Measurements from ENCODE around the gene RALBP1.
"Not testable (repeated sequence)": the region's sequence is repeated elsewhere in the genome, so short reads cannot be mapped to it uniquely, and the experiment has no call there.

RALBP1 gene

DNA sequence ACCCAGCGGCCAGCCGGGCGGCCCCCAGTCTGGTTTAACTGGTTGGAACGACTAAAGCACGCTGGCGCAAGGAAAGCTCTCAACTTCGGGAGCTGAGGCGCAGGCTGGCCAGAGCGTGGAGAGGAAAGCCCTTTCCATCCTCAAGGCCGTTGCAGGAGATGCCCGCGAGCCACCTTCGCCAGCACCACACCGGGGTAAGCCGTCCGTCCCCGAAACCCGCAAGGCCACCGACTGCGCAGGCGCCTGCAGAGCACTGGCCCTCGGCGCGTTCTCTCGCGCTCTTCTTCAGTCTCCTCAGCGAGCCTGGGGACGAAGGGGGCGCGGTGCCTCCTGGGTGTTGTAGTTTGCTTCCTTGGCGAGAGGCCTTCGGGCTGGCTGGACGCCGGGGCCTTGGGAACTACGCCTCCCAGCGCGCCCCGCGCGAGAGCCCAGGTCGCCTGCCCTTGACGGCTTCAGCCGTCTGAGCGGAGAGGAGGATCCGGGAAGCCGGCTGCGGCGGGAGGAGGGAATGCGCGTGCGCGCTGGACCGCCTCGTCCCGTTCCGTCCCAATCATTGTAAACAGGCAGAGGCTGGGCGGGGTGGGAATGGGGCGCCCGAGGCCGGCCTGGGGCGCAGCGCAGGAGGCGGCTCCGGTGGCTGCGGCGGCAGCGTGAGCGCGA lies at the start of gene RALBP1:
TSS of gene RALBP1 (plus strand) at position 531 of the 660 bp plus-strand sequence. CDS start 37,533 bp downstream, outside the sequence.
- peak within 1 kb of the TSS; percentile 65 for H3K4me3 ChIP-seq
- H3K4me1 ChIP-seq = peaks cover 5% of the 10 kb centered on the region
- in situ Hi-C loops (cut with MboI; ENCODE audit: low sequenced_read_pairs) = loop anchor here (10.0 kb wide), 1 partner anchor 140 kb away; the partner anchor contains the start of gene TWSG1
- DNase-seq (ENCODE audit: low spot score in 2 of 2) = peak; percentile 98 to 99
- peaks cover 12% of the 10 kb centered on the region for H3K36me3 ChIP-seq (replicated peaks)
- no peaks in the 10 kb centered on the region for H3K27me3 ChIP-seq (ENCODE audit: low read depth)
- H3K9me3 ChIP-seq = no peaks in the 10 kb centered on the region

DNA sequence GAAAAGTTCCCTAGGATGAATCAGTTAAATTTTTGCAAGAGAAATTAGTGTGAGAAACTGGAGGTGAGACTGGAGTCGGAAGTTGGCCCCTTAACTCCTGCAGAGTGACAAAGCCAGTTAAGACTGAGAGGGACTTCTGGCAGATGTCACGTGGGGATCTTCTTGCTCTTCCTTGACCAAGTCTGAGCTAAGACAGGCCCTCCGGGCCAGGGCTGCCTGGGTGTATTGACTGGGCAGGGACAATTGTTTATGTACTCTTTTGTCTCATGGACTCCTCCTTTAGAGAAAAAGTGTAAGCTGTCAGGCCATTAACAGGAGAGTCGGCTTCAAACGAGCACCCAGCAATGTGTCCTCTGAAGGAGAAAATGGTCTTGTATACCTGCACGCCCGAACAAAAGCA lies 48.6 kb upstream of the RALBP1 start:
- no peaks in the 10 kb centered on the region for H3K4me1 ChIP-seq
- in situ Hi-C loops (cut with MboI; ENCODE audit: low sequenced_read_pairs) = no loop called here
- DNase-seq (ENCODE audit: low spot score in 2 of 2) = no peak
- H3K36me3 ChIP-seq (replicated peaks) = no peaks in the 10 kb centered on the region
- no peak overlapping the region for H3K4me3 ChIP-seq
- no peaks in the 10 kb centered on the region for H3K27me3 ChIP-seq (ENCODE audit: low read depth)
- no peaks in the 10 kb centered on the region for H3K9me3 ChIP-seq

DNA sequence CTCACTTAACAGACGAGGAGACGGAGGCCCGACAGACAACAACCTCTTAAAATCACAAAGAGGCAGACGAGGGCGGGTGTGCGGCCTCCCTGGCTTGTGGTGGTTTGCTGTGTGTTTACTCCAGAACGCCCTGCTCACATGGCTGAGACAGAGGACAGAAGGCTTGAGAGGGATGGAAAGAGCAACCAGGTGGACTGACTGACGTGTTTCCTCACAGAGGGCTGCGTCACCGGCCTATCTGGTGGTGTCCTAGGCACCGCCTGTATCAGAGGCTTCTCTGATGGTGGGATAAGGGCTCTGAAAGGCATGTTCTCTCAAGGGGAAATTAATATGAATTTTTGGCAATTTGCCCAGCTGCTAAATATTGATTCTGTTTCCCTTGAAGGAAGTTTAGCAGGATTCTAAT lies 47.0 kb upstream of the RALBP1 start:
- no peaks in the 10 kb centered on the region for H3K36me3 ChIP-seq (replicated peaks)
- no peaks in the 10 kb centered on the region for H3K4me1 ChIP-seq
- DNase-seq (ENCODE audit: low spot score in 2 of 2) = no peak
- H3K9me3 ChIP-seq = no peaks in the 10 kb centered on the region
- no peak overlapping the region for H3K4me3 ChIP-seq
- in situ Hi-C loops (cut with MboI; ENCODE audit: low sequenced_read_pairs) = no loop called here
- H3K27me3 ChIP-seq (ENCODE audit: low read depth) = no peaks in the 10 kb centered on the region

DNA sequence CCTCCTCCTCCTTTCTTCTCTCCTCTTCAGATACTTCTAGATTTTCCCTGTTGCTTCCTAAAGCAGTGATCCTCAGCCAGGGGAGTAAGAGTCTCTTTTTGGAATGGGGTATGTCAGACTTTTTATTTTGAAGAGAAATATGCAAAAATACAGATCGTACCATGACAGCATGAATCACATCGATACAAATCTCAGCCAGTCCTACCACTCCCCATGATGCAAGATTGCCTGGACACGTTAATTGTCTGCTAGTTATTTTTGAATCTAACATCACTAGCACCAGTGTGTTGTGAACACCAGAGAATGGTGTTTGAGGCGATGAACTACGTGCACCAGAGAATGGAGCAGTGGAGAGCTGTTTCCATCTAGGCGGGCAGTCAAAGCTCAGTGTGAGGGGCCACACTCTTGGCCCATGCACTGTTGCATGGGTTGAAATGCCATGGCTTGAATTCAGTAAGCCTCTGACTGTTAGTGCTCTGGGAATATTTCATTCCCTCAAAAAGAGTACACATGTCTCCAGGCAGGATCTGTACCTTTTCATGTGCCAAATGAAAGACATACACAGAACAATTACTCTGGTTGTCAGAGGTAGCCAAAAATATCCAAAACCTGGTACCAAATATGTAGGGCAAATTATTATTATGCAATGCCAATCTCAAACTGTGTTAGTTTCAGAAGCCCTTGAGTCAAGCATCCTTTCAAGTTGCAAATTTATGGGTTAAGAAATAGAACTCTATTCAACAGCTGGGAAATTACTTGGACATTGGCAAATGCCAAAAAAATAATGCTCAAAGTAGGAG lies 46.3 kb upstream of the RALBP1 start:
- no peaks in the 10 kb centered on the region for H3K9me3 ChIP-seq
- H3K36me3 ChIP-seq (replicated peaks) = no peaks in the 10 kb centered on the region
- peaks cover 5% of the 10 kb centered on the region for H3K4me1 ChIP-seq
- in situ Hi-C loops (cut with MboI; ENCODE audit: low sequenced_read_pairs) = no loop called here
- H3K4me3 ChIP-seq = no peak overlapping the region
- no peak for DNase-seq (ENCODE audit: low spot score in 2 of 2)
- no peaks in the 10 kb centered on the region for H3K27me3 ChIP-seq (ENCODE audit: low read depth)

DNA sequence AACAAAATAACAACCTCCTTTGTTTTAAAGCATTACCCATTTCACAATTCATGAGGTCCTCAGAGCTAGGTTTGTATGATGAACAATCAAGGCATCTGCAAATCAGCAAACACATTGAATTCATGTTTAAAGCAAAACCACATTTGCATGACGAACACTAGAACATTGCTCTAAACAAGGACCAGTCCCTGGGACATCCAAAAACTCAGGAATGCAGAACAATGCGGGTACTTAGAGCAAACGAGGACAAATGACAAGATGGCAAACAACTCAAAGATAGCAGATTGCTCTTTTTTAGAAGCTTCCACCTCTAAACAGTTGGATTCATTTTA lies 45.7 kb upstream of the RALBP1 start:
- no peaks in the 10 kb centered on the region for H3K9me3 ChIP-seq
- in situ Hi-C loops (cut with MboI; ENCODE audit: low sequenced_read_pairs) = no loop called here
- no peak for DNase-seq (ENCODE audit: low spot score in 2 of 2)

DNA sequence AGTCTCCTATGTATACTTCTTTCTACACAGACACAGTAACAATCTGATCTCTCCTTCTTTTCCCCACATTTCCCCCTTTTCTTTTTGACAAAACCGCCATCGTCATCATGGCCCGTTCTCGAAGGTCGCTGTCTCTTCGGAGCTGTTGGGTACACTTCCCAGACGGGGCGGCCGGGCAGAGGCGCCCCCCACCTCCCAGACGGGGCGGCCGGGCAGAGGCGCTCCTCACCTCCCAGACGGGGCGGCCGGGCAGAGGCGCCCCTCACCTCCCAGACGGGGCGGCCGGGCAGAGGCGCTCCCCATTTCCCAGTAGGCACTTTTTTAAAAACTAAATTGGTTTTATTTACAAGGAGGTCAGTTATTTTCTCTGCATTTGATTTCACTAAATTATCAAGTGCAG lies 45.0 kb upstream of the RALBP1 start:
- DNase-seq (ENCODE audit: low spot score in 2 of 2); H3K36me3 ChIP-seq (replicated peaks); in situ Hi-C loops (cut with MboI; ENCODE audit: low sequenced_read_pairs); H3K9me3 ChIP-seq; H3K4me3 ChIP-seq; H3K27me3 ChIP-seq (ENCODE audit: low read depth): not testable (repeated sequence)
- peaks cover 10% of the 10 kb centered on the region for H3K4me1 ChIP-seq

More for the DNA sequence above, 45.7 kb upstream of the RALBP1 start:
- Histone ChIP-seq H3K4me3 (no peak overlapping the region), H3K36me3 (replicated peaks) (no peaks in the 10 kb centered on the region), H3K4me1 (peaks cover 10% of the 10 kb centered on the region), H3K27me3 (ENCODE audit: low read depth) (no peaks in the 10 kb centered on the region)

DNA sequence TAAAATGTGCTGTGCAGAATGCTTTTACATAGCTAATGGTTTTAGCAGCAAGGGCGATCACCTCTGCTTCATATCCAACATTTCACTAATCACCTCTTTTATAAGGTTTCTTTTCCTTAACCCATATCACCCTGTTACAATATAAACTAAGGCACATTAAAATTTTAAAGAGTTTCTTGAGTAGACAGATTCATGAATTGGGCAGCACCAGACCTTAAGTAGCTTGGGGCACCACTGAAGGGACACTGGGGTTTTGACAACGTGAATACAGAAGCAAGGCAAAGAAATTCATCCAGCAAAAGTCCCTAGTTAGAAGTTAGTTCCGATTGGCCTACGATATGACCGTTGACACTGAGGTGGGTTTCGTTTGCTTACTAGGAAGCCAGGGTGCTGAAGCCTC lies 44.0 kb upstream of the RALBP1 start:
- H3K4me3 ChIP-seq = no peak overlapping the region
- in situ Hi-C loops (cut with MboI; ENCODE audit: low sequenced_read_pairs) = no loop called here
- no peaks in the 10 kb centered on the region for H3K9me3 ChIP-seq
- no peaks in the 10 kb centered on the region for H3K36me3 ChIP-seq (replicated peaks)
- H3K27me3 ChIP-seq (ENCODE audit: low read depth) = no peaks in the 10 kb centered on the region
- H3K4me1 ChIP-seq = peaks cover 10% of the 10 kb centered on the region
- no peak for DNase-seq (ENCODE audit: low spot score in 2 of 2)

DNA sequence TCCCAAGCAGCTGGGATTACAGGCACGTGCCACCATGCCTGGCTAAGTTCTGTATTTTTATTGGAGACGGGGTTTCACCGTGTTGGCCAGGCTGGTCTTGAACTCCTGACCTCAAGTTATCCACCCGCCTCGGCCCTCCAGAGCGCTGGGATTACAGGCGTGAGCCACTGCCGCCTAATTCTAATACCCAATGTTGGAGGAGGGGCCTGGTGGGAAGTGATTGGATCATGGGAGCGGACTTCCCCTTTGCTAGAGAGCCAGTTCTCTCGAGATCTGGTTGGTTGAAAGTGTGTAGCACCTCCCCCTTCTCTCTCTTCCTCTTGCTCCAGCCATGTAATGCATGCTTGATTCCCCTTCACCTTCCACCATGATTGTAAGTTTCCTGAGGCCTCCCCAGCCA lies 42.2 kb upstream of the RALBP1 start:
- H3K27me3 ChIP-seq (ENCODE audit: low read depth); H3K36me3 ChIP-seq (replicated peaks); H3K9me3 ChIP-seq; H3K4me3 ChIP-seq; in situ Hi-C loops (cut with MboI; ENCODE audit: low sequenced_read_pairs): not testable (repeated sequence)
- H3K4me1 ChIP-seq = peaks cover 10% of the 10 kb centered on the region
- DNase-seq (ENCODE audit: low spot score in 2 of 2) = peak in 1 of 2 experiments; percentile 28

DNA sequence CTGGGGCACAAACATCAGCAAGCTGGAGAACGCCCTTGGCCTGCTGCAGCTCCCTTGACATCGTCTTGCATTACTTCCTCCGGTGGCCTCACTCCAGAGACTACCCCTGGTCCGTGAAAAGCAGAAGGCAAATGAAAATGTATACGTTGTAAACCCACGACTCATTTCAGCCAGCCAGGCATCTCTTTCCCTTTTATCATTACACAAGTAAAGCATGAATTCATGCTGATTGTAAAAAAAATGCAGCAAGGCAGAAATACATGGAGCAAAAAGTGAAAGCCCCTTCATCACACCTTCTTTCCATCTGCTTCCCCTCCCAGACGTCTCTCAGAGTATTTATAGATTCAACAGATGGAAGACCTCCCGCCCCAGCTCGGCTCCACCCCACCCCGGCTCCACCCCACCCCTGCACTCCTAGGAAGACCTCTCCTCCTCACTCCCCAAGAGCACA lies 41.6 kb upstream of the RALBP1 start:
- no peaks in the 10 kb centered on the region for H3K27me3 ChIP-seq (ENCODE audit: low read depth)

DNA sequence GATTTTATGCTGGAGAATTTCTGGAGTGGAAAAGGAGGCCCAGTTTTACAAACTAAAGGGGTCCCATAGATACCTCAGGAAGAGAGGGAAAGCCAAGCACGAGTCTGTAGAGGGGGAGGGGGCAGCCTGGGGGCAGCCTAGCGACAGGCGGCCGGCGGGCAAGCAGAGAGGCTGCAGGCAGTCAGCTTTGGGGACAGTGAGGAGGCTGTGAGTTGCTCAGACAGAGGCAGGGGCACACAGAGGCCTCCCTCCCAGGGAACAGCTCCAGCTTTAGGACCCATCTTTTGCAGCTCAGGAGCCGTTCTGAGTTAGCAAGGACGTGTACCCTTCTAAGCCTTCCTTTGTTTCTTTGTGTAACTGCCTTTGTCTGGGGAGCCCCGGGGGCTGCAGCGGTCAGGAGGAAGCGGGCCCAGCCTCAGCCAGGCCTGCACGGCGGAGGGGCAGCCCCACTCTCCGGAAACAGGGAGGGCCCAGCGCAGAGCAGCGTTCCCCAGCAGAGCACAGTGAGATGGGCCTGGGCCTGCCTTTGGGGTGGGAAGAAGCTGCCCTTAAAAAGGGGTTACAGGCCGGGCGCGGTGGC lies 41.1 kb upstream of the RALBP1 start:
- Histone ChIP-seq H3K9me3 (no peaks in the 10 kb centered on the region), H3K27me3 (ENCODE audit: low read depth) (no peaks in the 10 kb centered on the region), H3K4me3 (no peak overlapping the region), H3K4me1 (peaks cover 10% of the 10 kb centered on the region), H3K36me3 (replicated peaks) (no peaks in the 10 kb centered on the region)
- DNase-seq (ENCODE audit: low spot score in 2 of 2) = peak; percentile 50 to 73
- in situ Hi-C loops (cut with MboI; ENCODE audit: low sequenced_read_pairs) = no loop called here

More for the DNA sequence above, 41.6 kb upstream of the RALBP1 start:
- DNase-seq (ENCODE audit: low spot score in 2 of 2) = peak; percentile 14 to 58
- Histone ChIP-seq H3K36me3 (replicated peaks) (no peaks in the 10 kb centered on the region), H3K9me3 (no peaks in the 10 kb centered on the region), H3K4me3 (no peak overlapping the region), H3K4me1 (peaks cover 10% of the 10 kb centered on the region)
- in situ Hi-C loops (cut with MboI; ENCODE audit: low sequenced_read_pairs) = no loop called here

DNA sequence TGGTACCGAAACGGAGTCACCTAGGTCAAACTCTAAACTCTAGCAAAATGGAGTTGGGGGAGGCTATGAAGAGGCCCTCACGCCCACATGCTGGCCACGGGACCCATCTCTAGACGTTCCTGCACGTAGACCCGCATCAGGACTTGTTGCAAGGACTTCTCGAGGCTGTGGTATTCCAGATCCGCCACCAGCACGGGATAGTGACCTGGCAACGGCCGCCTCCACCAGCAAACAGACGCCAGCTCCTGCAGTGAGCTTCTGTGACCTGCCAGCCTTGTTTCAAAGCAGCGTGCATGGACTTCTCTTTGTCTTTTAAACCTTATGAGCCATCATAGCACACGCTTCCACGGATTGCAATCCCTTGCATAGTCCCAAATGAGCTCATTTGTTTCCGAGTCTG lies 40.3 kb upstream of the RALBP1 start:
- DNase-seq (ENCODE audit: low spot score in 2 of 2) = no peak
- Histone ChIP-seq H3K27me3 (ENCODE audit: low read depth) (no peaks in the 10 kb centered on the region), H3K9me3 (no peaks in the 10 kb centered on the region), H3K4me1 (peaks cover 10% of the 10 kb centered on the region), H3K36me3 (replicated peaks) (no peaks in the 10 kb centered on the region), H3K4me3 (no peak overlapping the region)
- in situ Hi-C loops (cut with MboI; ENCODE audit: low sequenced_read_pairs) = no loop called here

DNA sequence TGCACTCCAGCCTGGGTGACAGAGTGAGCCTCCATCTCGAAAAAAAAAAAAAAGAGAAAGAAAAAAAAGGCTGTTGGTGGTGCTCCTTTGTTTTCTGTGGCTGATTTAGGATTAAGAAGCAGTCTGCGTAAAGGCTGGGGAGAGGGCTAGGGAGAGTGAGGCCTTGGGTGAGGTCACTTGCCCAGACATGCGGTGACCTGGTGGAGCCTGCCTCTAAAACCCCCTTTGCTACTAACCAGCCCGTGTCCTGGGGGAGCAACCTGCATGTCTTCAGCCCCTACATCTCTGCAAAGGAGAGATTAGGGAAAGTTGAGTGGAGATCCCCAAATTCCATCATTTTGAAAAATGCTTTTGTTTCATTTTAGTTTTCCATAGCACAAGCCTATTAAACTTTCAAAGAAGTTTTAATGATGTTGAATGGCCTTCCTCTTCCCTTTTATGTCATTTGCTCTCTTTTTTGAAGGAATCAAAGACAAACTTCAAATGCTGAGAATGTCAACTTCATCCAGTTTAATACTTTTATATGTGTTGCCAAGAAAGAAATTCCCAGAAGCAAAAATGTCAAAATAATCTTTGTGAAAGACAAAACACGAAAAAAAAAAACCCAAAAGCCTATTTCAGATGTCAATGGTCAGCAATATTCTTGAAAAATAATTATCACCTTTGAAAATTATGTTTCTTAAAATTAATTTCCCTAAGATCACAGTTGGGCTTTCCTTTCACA lies 38.9 kb upstream of the RALBP1 start:
- peaks cover 10% of the 10 kb centered on the region for H3K4me1 ChIP-seq
- peak in 1 of 2 experiments; percentile 40 for DNase-seq (ENCODE audit: low spot score in 2 of 2)
- in situ Hi-C loops (cut with MboI; ENCODE audit: low sequenced_read_pairs) = no loop called here
- no peaks in the 10 kb centered on the region for H3K36me3 ChIP-seq (replicated peaks)
- H3K27me3 ChIP-seq (ENCODE audit: low read depth) = no peaks in the 10 kb centered on the region
- H3K9me3 ChIP-seq = no peaks in the 10 kb centered on the region
- H3K4me3 ChIP-seq = no peak overlapping the region

DNA sequence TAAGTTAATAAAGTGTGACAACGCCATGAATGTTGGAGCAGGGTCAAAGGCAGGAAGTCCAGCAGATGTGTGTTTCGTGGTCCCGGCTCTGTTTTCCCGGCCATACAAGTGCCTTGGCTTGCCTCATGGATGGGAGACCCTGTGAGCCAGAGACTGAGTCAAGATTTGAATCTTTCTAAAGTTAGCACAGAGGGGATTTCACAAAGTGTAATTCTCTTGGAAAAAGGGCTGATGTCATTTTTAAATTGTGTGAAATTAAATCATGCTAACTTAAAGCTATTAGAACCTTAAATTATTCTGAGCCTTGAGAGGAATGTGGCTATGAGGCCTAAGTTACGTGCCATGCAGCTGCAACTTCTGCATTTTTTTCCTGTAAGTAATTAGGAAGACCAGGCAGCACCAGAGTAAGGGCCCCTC lies 38.3 kb upstream of the RALBP1 start:
- Histone ChIP-seq H3K36me3 (replicated peaks) (no peaks in the 10 kb centered on the region), H3K4me3 (no peak overlapping the region), H3K27me3 (ENCODE audit: low read depth) (no peaks in the 10 kb centered on the region), H3K4me1 (peaks cover 10% of the 10 kb centered on the region), H3K9me3 (no peaks in the 10 kb centered on the region)
- in situ Hi-C loops (cut with MboI; ENCODE audit: low sequenced_read_pairs) = no loop called here
- DNase-seq (ENCODE audit: low spot score in 2 of 2) = no peak
